C4-2B (cell line): ENCODE results near the gene LHFPL6.

ENCODE experiments used
- CTCF ChIP-seq: fragments of 450-650 bp; conservative IDR thresholded peaks from 2 replicates; pipeline ENCODE4 v1.5.1; 2017; ENCODE audit warnings: mild to moderate bottlenecking
- ZFX ChIP-seq: fragments of 450-650 bp; IDR thresholded peaks from 2 replicates; pipeline ENCODE4 v1.6.1; 2017

- no peak for TF ChIP-seq CTCF
- TF ChIP-seq ZFX: no peak
Measured at GRCh38 chr13:39498471-39499114, 104.4 kb downstream of the LHFPL6 start.
